Astrocyte (in vitro differentiated cells and primary cell): Measurements from ENCODE around the gene RPL5. TPM values are rescaled to one million over a fixed set of nuclear protein-coding genes. Genes with fewer than 3 reads are reported as not detected.

Experiments used
- DNase-seq: peaks from one replicate; pipeline ENCODE4 v3.0.0-alpha.2; 2010; ENCODE audit warnings: low read depth
- FAIRE-seq: peaks from 2 replicates; lab custom pipeline; 2011; peaks lifted over from hg19 to GRCh38; lab: Jason Lieb, UNC
- H2AFZ ChIP-seq: 2 replicates; pipeline ENCODE4 v1.6.0; 2012; ENCODE audit warnings: low read depth, low read length, inconsistent platforms
- H3K27ac ChIP-seq: 2 replicates; pipeline ENCODE4 v1.5.1; 2011; ENCODE audit warnings: low read depth, low read length, inconsistent platforms
- H3K27me3 ChIP-seq: 2 replicates; pipeline ENCODE4 v1.6.0; 2011; ENCODE audit warnings: low read length, inconsistent platforms; ENCODE audit not compliant: insufficient read depth
- H3K36me3 ChIP-seq: 2 replicates; pipeline ENCODE4 v1.5.1; 2011; ENCODE audit warnings: low read length, inconsistent platforms; ENCODE audit not compliant: insufficient read depth
- H3K4me1 ChIP-seq: 2 replicates; pipeline ENCODE4 v1.5.1; 2011; ENCODE audit warnings: low read length, inconsistent platforms; ENCODE audit not compliant: insufficient read depth
- H3K4me2 ChIP-seq: 2 replicates; pipeline ENCODE4 v1.6.0; 2012; ENCODE audit warnings: low read length, inconsistent platforms
- H3K4me3 ChIP-seq: 2 replicates; pipeline ENCODE4 v1.5.1; 2011; ENCODE audit warnings: low read depth, mild to moderate bottlenecking, low read length, inconsistent platforms; ENCODE audit not compliant: insufficient read depth
- H3K79me2 ChIP-seq: 2 replicates; pipeline ENCODE4 v1.6.0; 2012; ENCODE audit warnings: mild to moderate bottlenecking, low read length, inconsistent platforms; ENCODE audit not compliant: insufficient read depth
- H3K9ac ChIP-seq: 2 replicates; pipeline ENCODE4 v1.6.0; 2012; ENCODE audit warnings: mild to moderate bottlenecking, low read length, inconsistent platforms
- H3K9me3 ChIP-seq: 2 replicates; pipeline ENCODE4 v1.5.1; 2012; ENCODE audit warnings: low read depth, mild to moderate bottlenecking, low read length, inconsistent platforms; ENCODE audit not compliant: insufficient read depth
- H4K20me1 ChIP-seq: 2 replicates; pipeline ENCODE4 v1.6.0; 2012; ENCODE audit warnings: low read length, inconsistent platforms; ENCODE audit not compliant: insufficient read depth
- H3K27ac Mint-ChIP-seq: one replicate; pipeline ENCODE4 v1.8.0; 2021; ENCODE audit warnings: mild to moderate bottlenecking, mixed read lengths; ENCODE audit not compliant: unreplicated experiment
- H3K27me3 Mint-ChIP-seq: one replicate; pipeline ENCODE4 v1.8.0; 2021; ENCODE audit warnings: low read depth, mixed read lengths; ENCODE audit not compliant: unreplicated experiment
- H3K36me3 Mint-ChIP-seq: one replicate; pipeline ENCODE4 v1.8.0; 2021; ENCODE audit warnings: low read depth, mixed read lengths; ENCODE audit not compliant: unreplicated experiment
- H3K4me1 Mint-ChIP-seq: one replicate; pipeline ENCODE4 v1.8.0; 2021; ENCODE audit warnings: low read depth, mixed read lengths; ENCODE audit not compliant: unreplicated experiment
- H3K4me3 Mint-ChIP-seq: one replicate; pipeline ENCODE4 v1.8.0; 2021; ENCODE audit warnings: mild to moderate bottlenecking, moderate library complexity, mixed read lengths; ENCODE audit not compliant: unreplicated experiment
- H3K9me3 Mint-ChIP-seq: one replicate; pipeline ENCODE4 v1.8.0; 2021; ENCODE audit warnings: mild to moderate bottlenecking, mixed read lengths; ENCODE audit not compliant: unreplicated experiment
- EZH2 ChIP-seq: IDR thresholded peaks from 2 replicates; pipeline ENCODE4 v1.6.1; 2012; ENCODE audit warnings: mild to moderate bottlenecking, low read length, inconsistent platforms; ENCODE audit not compliant: insufficient read depth
- total RNA-seq: library from RNA; stranded (reverse); gene quantifications from 2 replicates; pipeline ENCODE4 v1.2.1, GENCODE V29; 2021
- TF ChIP-seq, protein P1 (sequence below): IDR thresholded peaks from 2 replicates; pipeline ENCODE4 v1.5.1; 2011; ENCODE audit warnings: low read depth, mild to moderate bottlenecking, inconsistent platforms, low read length, moderate library complexity; ENCODE audit not compliant: insufficient read depth

Gene RPL5
- total RNA-seq, 1 donor from 2014 or later = 846 TPM

DNA sequence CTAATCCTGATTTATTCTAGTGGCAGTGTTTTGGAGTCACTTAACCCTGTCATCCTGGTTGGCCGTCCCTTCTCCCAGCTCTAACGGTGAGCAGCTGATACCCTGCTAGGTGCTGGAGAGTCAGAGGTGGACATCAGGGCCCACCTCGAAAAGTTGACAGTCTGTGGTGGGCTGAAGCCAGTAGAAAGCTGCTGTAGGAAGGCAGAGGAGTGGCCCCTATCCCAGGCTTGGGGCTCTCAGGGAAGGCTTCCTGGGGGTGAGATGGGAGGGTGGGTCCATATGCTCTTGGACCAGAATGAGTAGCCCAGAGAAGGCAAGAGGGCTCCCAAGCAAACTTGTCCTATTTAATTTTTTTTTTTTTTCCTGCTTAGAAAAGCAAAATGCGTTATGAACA is 475 bp upstream of the RPL5 start:
- no peak for DNase-seq
- Histone ChIP-seq H2AFZ (peak overlapping the region; percentile 88), H3K9ac (peak overlapping the region; percentile 100), H3K79me2 (peaks cover 47% of the 10 kb centered on the region), H4K20me1 (peaks cover 44% of the 10 kb centered on the region), H3K27me3 (no peaks in the 10 kb centered on the region), H3K4me2 (peak overlapping the region; percentile 93), H3K9me3 (no peaks in the 10 kb centered on the region), H3K4me3 (peak overlapping the region; percentile 100), H3K27ac (no peak overlapping the region), H3K36me3 (peaks cover 31% of the 10 kb centered on the region), H3K4me1 (peaks cover 24% of the 10 kb centered on the region)
- H3K27ac Mint-ChIP-seq = peak overlapping the region; percentile 99
- FAIRE-seq = no peak
- peak overlapping the region; percentile 96 for H3K4me3 Mint-ChIP-seq
- no peaks in the 10 kb centered on the region for H3K9me3 Mint-ChIP-seq
- H3K27me3 Mint-ChIP-seq = no peaks in the 10 kb centered on the region
- TF ChIP-seq, protein P1, sequence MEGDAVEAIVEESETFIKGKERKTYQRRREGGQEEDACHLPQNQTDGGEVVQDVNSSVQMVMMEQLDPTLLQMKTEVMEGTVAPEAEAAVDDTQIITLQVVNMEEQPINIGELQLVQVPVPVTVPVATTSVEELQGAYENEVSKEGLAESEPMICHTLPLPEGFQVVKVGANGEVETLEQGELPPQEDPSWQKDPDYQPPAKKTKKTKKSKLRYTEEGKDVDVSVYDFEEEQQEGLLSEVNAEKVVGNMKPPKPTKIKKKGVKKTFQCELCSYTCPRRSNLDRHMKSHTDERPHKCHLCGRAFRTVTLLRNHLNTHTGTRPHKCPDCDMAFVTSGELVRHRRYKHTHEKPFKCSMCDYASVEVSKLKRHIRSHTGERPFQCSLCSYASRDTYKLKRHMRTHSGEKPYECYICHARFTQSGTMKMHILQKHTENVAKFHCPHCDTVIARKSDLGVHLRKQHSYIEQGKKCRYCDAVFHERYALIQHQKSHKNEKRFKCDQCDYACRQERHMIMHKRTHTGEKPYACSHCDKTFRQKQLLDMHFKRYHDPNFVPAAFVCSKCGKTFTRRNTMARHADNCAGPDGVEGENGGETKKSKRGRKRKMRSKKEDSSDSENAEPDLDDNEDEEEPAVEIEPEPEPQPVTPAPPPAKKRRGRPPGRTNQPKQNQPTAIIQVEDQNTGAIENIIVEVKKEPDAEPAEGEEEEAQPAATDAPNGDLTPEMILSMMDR = no peak
- no peak for TF ChIP-seq EZH2
- H3K36me3 Mint-ChIP-seq = peaks cover 24% of the 10 kb centered on the region
- H3K4me1 Mint-ChIP-seq = peaks cover 25% of the 10 kb centered on the region

DNA sequence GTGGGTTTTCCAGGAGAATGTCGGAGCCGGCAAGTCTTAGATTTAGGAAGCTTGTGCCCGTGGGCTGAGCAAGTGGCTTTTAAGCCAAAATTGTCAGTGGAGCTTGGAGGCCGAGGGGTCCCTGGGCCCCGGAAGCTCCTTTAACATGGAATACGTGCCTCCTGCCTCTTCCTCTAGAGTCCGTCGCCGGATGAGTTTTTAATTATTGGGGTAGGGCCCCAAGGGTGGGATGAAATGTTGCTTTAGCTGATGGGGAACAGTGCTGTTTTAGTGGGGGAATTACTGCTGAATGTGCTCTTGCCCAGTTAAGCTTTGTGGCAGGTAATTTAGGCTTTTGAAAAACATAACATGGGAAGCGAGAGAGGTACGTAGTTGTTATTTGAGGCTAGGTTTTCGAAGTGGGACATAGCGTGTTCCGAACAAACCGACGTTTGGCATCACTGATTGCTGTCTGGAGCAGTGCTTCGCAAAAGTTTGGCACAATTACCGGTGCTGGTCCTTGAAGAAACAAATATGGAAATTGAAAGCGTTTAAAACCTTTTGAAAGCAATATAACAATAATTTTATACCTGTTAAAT is 786 bp downstream of the RPL5 start:
- Histone ChIP-seq H3K4me2 (peak overlapping the region; percentile 93), H3K4me3 (peak overlapping the region; percentile 100), H3K36me3 (peaks cover 44% of the 10 kb centered on the region), H4K20me1 (peaks cover 56% of the 10 kb centered on the region), H2AFZ (peak overlapping the region; percentile 88), H3K27ac (peak overlapping the region; percentile 96), H3K27me3 (no peaks in the 10 kb centered on the region), H3K9me3 (no peaks in the 10 kb centered on the region), H3K79me2 (peaks cover 59% of the 10 kb centered on the region), H3K4me1 (peaks cover 37% of the 10 kb centered on the region), H3K9ac (peak overlapping the region; percentile 100)
- no peak for TF ChIP-seq EZH2
- TF ChIP-seq, protein P1 = no peak
- DNase-seq (no peak), FAIRE-seq (no peak)
- Mint-ChIP-seq H3K36me3 (peaks cover 28% of the 10 kb centered on the region), H3K27me3 (no peaks in the 10 kb centered on the region), H3K4me3 (peak overlapping the region; percentile 96), H3K27ac (peak overlapping the region; percentile 99), H3K4me1 (peaks cover 31% of the 10 kb centered on the region), H3K9me3 (no peaks in the 10 kb centered on the region)

DNA sequence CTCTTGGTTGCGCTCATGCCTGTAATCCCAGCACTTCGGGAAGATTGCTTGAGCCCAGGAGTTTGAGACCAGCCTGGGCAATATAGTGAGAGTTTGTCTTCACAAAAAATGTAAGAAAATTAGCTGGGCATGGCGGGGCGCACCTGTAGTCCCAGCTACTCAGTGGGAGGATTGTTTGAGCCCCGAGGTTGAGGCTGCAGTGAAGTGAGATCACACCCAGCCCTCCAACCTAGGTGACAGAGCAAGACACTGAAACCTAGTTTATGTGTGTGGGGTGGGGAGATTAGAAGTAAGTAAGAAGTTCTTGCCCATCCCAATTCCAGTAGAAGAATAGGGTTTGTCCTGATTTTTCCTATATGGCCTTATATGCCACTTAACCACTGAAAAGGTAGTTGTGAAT is 2.0 kb downstream of the RPL5 start:
- no peak overlapping the region for H2AFZ ChIP-seq
- Mint-ChIP-seq H3K27ac (peak overlapping the region; percentile 34), H3K4me1 (peaks cover 42% of the 10 kb centered on the region), H3K36me3 (peaks cover 32% of the 10 kb centered on the region), H3K4me3 (peak overlapping the region; percentile 96), H3K27me3 (no peaks in the 10 kb centered on the region), H3K9me3 (no peaks in the 10 kb centered on the region)
- peak overlapping the region; percentile 100 for H3K4me3 ChIP-seq
- TF ChIP-seq, protein P1 = no peak
- no peak for TF ChIP-seq EZH2
- DNase-seq = no peak
- H3K9ac ChIP-seq = peak overlapping the region; percentile 100
- H3K27ac ChIP-seq = peak overlapping the region; percentile 16
- peaks cover 56% of the 10 kb centered on the region for H3K36me3 ChIP-seq
- H3K9me3 ChIP-seq = no peaks in the 10 kb centered on the region
- H3K4me2 ChIP-seq = peak overlapping the region; percentile 93
- H3K27me3 ChIP-seq = no peaks in the 10 kb centered on the region
- H4K20me1 ChIP-seq = peaks cover 69% of the 10 kb centered on the region
- H3K79me2 ChIP-seq = peaks cover 71% of the 10 kb centered on the region
- H3K4me1 ChIP-seq = peaks cover 47% of the 10 kb centered on the region
- FAIRE-seq = no peak
